GM20000 (cell line): ENCODE measurements around the gene NEIL3.
A peak's percentile ranks its signal among the peaks of the same experiment; 100 is the strongest.

Experiments used
- DNase-seq: peaks from one replicate; pipeline ENCODE4 v3.0.0; 2012; ENCODE audit warnings: low spot score
- CTCF ChIP-seq: IDR thresholded peaks from 2 replicates; pipeline ENCODE4 v1.5.1; 2012; ENCODE audit warnings: mild to moderate bottlenecking, control low read depth; ENCODE audit errors: extremely low read depth, missing control alignments

The NEIL3 gene

GRCh38 chr4:177309522-177310371 is at the start of gene NEIL3:
TSS of gene NEIL3 (plus strand) at chr4:177309874. CDS start at chr4:177309954, 80 bp downstream.
- DNase-seq, result peak; percentile 91
- TF ChIP-seq CTCF, result no peak

- DNase-seq, result no peak
Measured at GRCh38 chr4:177263818-177264217, 45.9 kb upstream of the NEIL3 start.

GRCh38 chr4:177264788-177265422 is 44.8 kb upstream of the NEIL3 start:
- no peak for TF ChIP-seq CTCF

More at GRCh38 chr4:177263818-177264217, 45.9 kb upstream of the NEIL3 start:
- no peak for TF ChIP-seq CTCF

GRCh38 chr4:177265729-177266128 is 43.9 kb upstream of the NEIL3 start:
- no peak for TF ChIP-seq CTCF

More at GRCh38 chr4:177264788-177265422, 44.8 kb upstream of the NEIL3 start:
- DNase-seq, result no peak

GRCh38 chr4:177266506-177266905 is 43.2 kb upstream of the NEIL3 start:
- no peak for TF ChIP-seq CTCF
- no peak for DNase-seq

More at GRCh38 chr4:177265729-177266128, 43.9 kb upstream of the NEIL3 start:
- no peak for DNase-seq

- TF ChIP-seq CTCF, result no peak
- no peak for DNase-seq
Measured at GRCh38 chr4:177267911-177268310, 41.8 kb upstream of the NEIL3 start.

GRCh38 chr4:177271091-177271490 is 38.6 kb upstream of the NEIL3 start:
- DNase-seq, result no peak
- TF ChIP-seq CTCF, result no peak
